ENCODE results near the gene BCL11B.
"Not testable (repeated sequence)": the region's sequence is repeated elsewhere in the genome, so short reads cannot be mapped to it uniquely, and the experiment has no call there.

The BCL11B gene

GRCh38 chr14:99195602-99196309 is 76.2 kb downstream of the BCL11B start:
- intact Hi-C loops (cut with micrococcal nuclease): no loop called here
- no peaks in the 10 kb centered on the region for H3K4me1 Mint-ChIP-seq (ENCODE audit: low read depth)
- no peaks in the 10 kb centered on the region for H3K36me3 Mint-ChIP-seq (ENCODE audit: low read depth)
- H3K27ac Mint-ChIP-seq: no peak overlapping the region
- H3K4me3 Mint-ChIP-seq: no peak overlapping the region
- peaks cover 15% of the 10 kb centered on the region for H3K27me3 Mint-ChIP-seq
- H3K9me3 Mint-ChIP-seq: no peaks in the 10 kb centered on the region

- intact Hi-C loops (cut with micrococcal nuclease): no loop called here
- H3K4me1 Mint-ChIP-seq (ENCODE audit: low read depth): no peaks in the 10 kb centered on the region
- no peaks in the 10 kb centered on the region for H3K36me3 Mint-ChIP-seq (ENCODE audit: low read depth)
- no peak overlapping the region for H3K27ac Mint-ChIP-seq
- no peak overlapping the region for H3K4me3 Mint-ChIP-seq
- peaks cover 15% of the 10 kb centered on the region for H3K27me3 Mint-ChIP-seq
- H3K9me3 Mint-ChIP-seq: no peaks in the 10 kb centered on the region
Measured at GRCh38 chr14:99194736-99195135, 77.3 kb downstream of the BCL11B start.

- H3K27ac Mint-ChIP-seq: no peak overlapping the region
- no peaks in the 10 kb centered on the region for H3K9me3 Mint-ChIP-seq
- intact Hi-C loops (cut with micrococcal nuclease): no loop called here
- no peaks in the 10 kb centered on the region for H3K36me3 Mint-ChIP-seq (ENCODE audit: low read depth)
- H3K4me1 Mint-ChIP-seq (ENCODE audit: low read depth): no peaks in the 10 kb centered on the region
- H3K27me3 Mint-ChIP-seq: peaks cover 15% of the 10 kb centered on the region
- no peak overlapping the region for H3K4me3 Mint-ChIP-seq
Measured at GRCh38 chr14:99194136-99194535, 77.9 kb downstream of the BCL11B start.

GRCh38 chr14:99192830-99193229 is 79.2 kb downstream of the BCL11B start:
- H3K9me3 Mint-ChIP-seq: no peaks in the 10 kb centered on the region
- H3K4me1 Mint-ChIP-seq (ENCODE audit: low read depth): no peaks in the 10 kb centered on the region
- H3K36me3 Mint-ChIP-seq (ENCODE audit: low read depth): no peaks in the 10 kb centered on the region
- H3K4me3 Mint-ChIP-seq: no peak overlapping the region
- H3K27me3 Mint-ChIP-seq: peaks cover 8% of the 10 kb centered on the region
- no peak overlapping the region for H3K27ac Mint-ChIP-seq
- intact Hi-C loops (cut with micrococcal nuclease): no loop called here

GRCh38 chr14:99192028-99192621 is 79.9 kb downstream of the BCL11B start:
- Mint-ChIP-seq H3K4me3 (peak overlapping the region; percentile 55), H3K36me3 (ENCODE audit: low read depth) (no peaks in the 10 kb centered on the region), H3K27me3 (peaks cover 5% of the 10 kb centered on the region), H3K9me3 (no peaks in the 10 kb centered on the region), H3K27ac (no peak overlapping the region), H3K4me1 (ENCODE audit: low read depth) (no peaks in the 10 kb centered on the region)
- intact Hi-C loops (cut with micrococcal nuclease): no loop called here

GRCh38 chr14:99191395-99192027 is 80.5 kb downstream of the BCL11B start:
- H3K4me1 Mint-ChIP-seq (ENCODE audit: low read depth): no peaks in the 10 kb centered on the region
- no peak overlapping the region for H3K27ac Mint-ChIP-seq
- H3K4me3 Mint-ChIP-seq: peak overlapping the region; percentile 55
- intact Hi-C loops (cut with micrococcal nuclease): no loop called here
- no peaks in the 10 kb centered on the region for H3K9me3 Mint-ChIP-seq
- H3K36me3 Mint-ChIP-seq (ENCODE audit: low read depth): no peaks in the 10 kb centered on the region
- H3K27me3 Mint-ChIP-seq: peaks cover 5% of the 10 kb centered on the region

GRCh38 chr14:99190696-99191394 is 81.2 kb downstream of the BCL11B start:
- H3K27me3 Mint-ChIP-seq: peaks cover 5% of the 10 kb centered on the region
- H3K36me3 Mint-ChIP-seq (ENCODE audit: low read depth): no peaks in the 10 kb centered on the region
- H3K4me1 Mint-ChIP-seq (ENCODE audit: low read depth): no peaks in the 10 kb centered on the region
- H3K4me3 Mint-ChIP-seq: no peak overlapping the region
- H3K9me3 Mint-ChIP-seq: no peaks in the 10 kb centered on the region
- intact Hi-C loops (cut with micrococcal nuclease): no loop called here
- no peak overlapping the region for H3K27ac Mint-ChIP-seq

- no peak overlapping the region for H3K4me3 Mint-ChIP-seq
- H3K9me3 Mint-ChIP-seq: no peaks in the 10 kb centered on the region
- no peaks in the 10 kb centered on the region for H3K4me1 Mint-ChIP-seq (ENCODE audit: low read depth)
- intact Hi-C loops (cut with micrococcal nuclease): no loop called here
- H3K27me3 Mint-ChIP-seq: peaks cover 5% of the 10 kb centered on the region
- H3K36me3 Mint-ChIP-seq (ENCODE audit: low read depth): no peaks in the 10 kb centered on the region
- H3K27ac Mint-ChIP-seq: no peak overlapping the region
Measured at GRCh38 chr14:99189201-99189801, 82.7 kb downstream of the BCL11B start.

GRCh38 chr14:99188731-99189191 is 83.2 kb downstream of the BCL11B start:
- H3K4me3 Mint-ChIP-seq: no peak overlapping the region
- intact Hi-C loops (cut with micrococcal nuclease): no loop called here
- peaks cover 5% of the 10 kb centered on the region for H3K27me3 Mint-ChIP-seq
- no peaks in the 10 kb centered on the region for H3K4me1 Mint-ChIP-seq (ENCODE audit: low read depth)
- H3K27ac Mint-ChIP-seq: no peak overlapping the region
- H3K36me3 Mint-ChIP-seq (ENCODE audit: low read depth): no peaks in the 10 kb centered on the region
- H3K9me3 Mint-ChIP-seq: no peaks in the 10 kb centered on the region

GRCh38 chr14:99187858-99188257 is 84.1 kb downstream of the BCL11B start:
- intact Hi-C loops (cut with micrococcal nuclease): no loop called here
- H3K9me3 Mint-ChIP-seq: no peaks in the 10 kb centered on the region
- H3K36me3 Mint-ChIP-seq (ENCODE audit: low read depth): no peaks in the 10 kb centered on the region
- H3K4me1 Mint-ChIP-seq (ENCODE audit: low read depth): no peaks in the 10 kb centered on the region
- H3K4me3 Mint-ChIP-seq: no peak overlapping the region
- H3K27ac Mint-ChIP-seq: no peak overlapping the region
- H3K27me3 Mint-ChIP-seq: peaks cover 5% of the 10 kb centered on the region

GRCh38 chr14:99186956-99187690 is 84.9 kb downstream of the BCL11B start:
- Mint-ChIP-seq H3K9me3 (no peaks in the 10 kb centered on the region), H3K4me1 (ENCODE audit: low read depth) (no peaks in the 10 kb centered on the region), H3K36me3 (ENCODE audit: low read depth) (no peaks in the 10 kb centered on the region), H3K4me3 (no peak overlapping the region), H3K27me3 (peaks cover 5% of the 10 kb centered on the region), H3K27ac (no peak overlapping the region)
- intact Hi-C loops (cut with micrococcal nuclease): no loop called here

- H3K27me3 Mint-ChIP-seq; intact Hi-C loops (cut with micrococcal nuclease); H3K9me3 Mint-ChIP-seq; H3K4me3 Mint-ChIP-seq; H3K27ac Mint-ChIP-seq; H3K4me1 Mint-ChIP-seq (ENCODE audit: low read depth); H3K36me3 Mint-ChIP-seq (ENCODE audit: low read depth): not testable (repeated sequence)
Measured at GRCh38 chr14:99186336-99186735, 85.7 kb downstream of the BCL11B start.

- Mint-ChIP-seq H3K4me3 (no peak overlapping the region), H3K27me3 (no peaks in the 10 kb centered on the region), H3K4me1 (ENCODE audit: low read depth) (no peaks in the 10 kb centered on the region), H3K36me3 (ENCODE audit: low read depth) (no peaks in the 10 kb centered on the region), H3K27ac (no peak overlapping the region), H3K9me3 (no peaks in the 10 kb centered on the region)
- intact Hi-C loops (cut with micrococcal nuclease): no loop called here
Measured at GRCh38 chr14:99185436-99186068, 86.4 kb downstream of the BCL11B start.

Data from dendritic cell treated with granulocyte-macrophage colony-stimulating factor and Interleukin-4, amounts not matched to agents 40 ng/mL and 50 ng/mL, for 4 days (primary cell).